HepG2 (cell line): ENCODE data around the gene RNF222. TPM values are rescaled to one million over a fixed set of nuclear protein-coding genes. Genes with fewer than 3 reads are reported as not detected.

Source experiments
- ADNP ChIP-seq: sonication (generic); formaldehyde crosslinking; IDR thresholded peaks from 2 replicates; pipeline ENCODE4 v1.4.0; 2020; ENCODE audit warnings: missing genetic modification reagents
- FOXO1 ChIP-seq: sonication (generic); formaldehyde crosslinking; IDR thresholded peaks from 2 replicates; pipeline ENCODE4 v1.4.0; 2020; ENCODE audit warnings: missing genetic modification reagents
- FOXO4 ChIP-seq: sonication (generic); formaldehyde crosslinking; conservative IDR thresholded peaks from 2 replicates; pipeline ENCODE4 v1.8.1; 2023; ENCODE audit warnings: missing genetic modification reagents
- MED1 ChIP-seq: sonication (generic); formaldehyde crosslinking; IDR thresholded peaks from 2 replicates; pipeline ENCODE4 v1.4.0; 2020; ENCODE audit warnings: missing genetic modification reagents
- MLLT10 ChIP-seq: sonication (generic); formaldehyde crosslinking; IDR thresholded peaks from 2 replicates; pipeline ENCODE4 v1.4.0; 2020; ENCODE audit warnings: missing genetic modification reagents
- NR2C2 ChIP-seq: sonication (generic); formaldehyde crosslinking; IDR thresholded peaks from 2 replicates; pipeline ENCODE4 v1.4.0; 2020; ENCODE audit warnings: missing genetic modification reagents, mild to moderate bottlenecking, moderate library complexity, borderline replicate concordance
- NR2F1 ChIP-seq, 2 experiments: fragments of 450-650 bp in 1 of 2; formaldehyde crosslinking in 1 of 2; IDR thresholded peaks; 2 replicates each; pipeline versions ENCODE4 v1.5.0 to v1.6.1; 2016 to 2020; ENCODE audit warnings: mild to moderate bottlenecking in 1 of 2, missing compliant biosample characterization in 1 of 2, missing genetic modification reagents in 1 of 2, moderate library complexity in 1 of 2
- NR2F6 ChIP-seq, 2 experiments: IDR thresholded peaks; 2 replicates each; pipeline ENCODE4 v1.6.1; 2016; ENCODE audit warnings: antibody characterized with exemption in 1 of 2, mild to moderate bottlenecking in 1 of 2
- PBX3 ChIP-seq: sonication (generic); formaldehyde crosslinking; IDR thresholded peaks from 2 replicates; pipeline ENCODE4 v1.8.1; 2023; ENCODE audit warnings: missing genetic modification reagents, inconsistent platforms, borderline replicate concordance
- ZC3H4 ChIP-seq: sonication (generic); formaldehyde crosslinking; IDR thresholded peaks from 2 replicates; pipeline ENCODE4 v1.4.0; 2020; ENCODE audit warnings: missing genetic modification reagents, borderline replicate concordance
- ZNF274 ChIP-seq: sonication (generic); formaldehyde crosslinking; IDR thresholded peaks from 2 replicates; pipeline ENCODE4 v1.5.1; 2020; ENCODE audit warnings: mild to moderate bottlenecking, missing genetic modification reagents
- ZNF276 ChIP-seq: sonication (generic); formaldehyde crosslinking; IDR thresholded peaks from 2 replicates; pipeline ENCODE4 v1.4.0; 2020; ENCODE audit warnings: mild to moderate bottlenecking, low read depth, missing genetic modification reagents
- ZNF572 ChIP-seq: sonication (generic); formaldehyde crosslinking; IDR thresholded peaks from 2 replicates; pipeline ENCODE4 v1.5.1; 2020; ENCODE audit warnings: mild to moderate bottlenecking, missing genetic modification reagents
- ZNF619 ChIP-seq: sonication (generic); formaldehyde crosslinking; IDR thresholded peaks from 2 replicates; pipeline ENCODE4 v1.4.0; 2020; ENCODE audit warnings: mild to moderate bottlenecking, missing genetic modification reagents
- ZNF646 ChIP-seq: sonication (generic); formaldehyde crosslinking; IDR thresholded peaks from 2 replicates; pipeline ENCODE4 v1.9.0; 2021; ENCODE audit warnings: mild to moderate bottlenecking, missing genetic modification reagents
- ZSCAN21 ChIP-seq: sonication (generic); formaldehyde crosslinking; IDR thresholded peaks from 2 replicates; pipeline ENCODE4 v1.8.0; 2022; ENCODE audit warnings: mild to moderate bottlenecking, missing genetic modification reagents, moderate library complexity, borderline replicate concordance
- ZSCAN9 ChIP-seq: IDR thresholded peaks from 2 replicates; pipeline ENCODE4 v1.6.1; 2016; ENCODE audit warnings: borderline replicate concordance
- polyA plus RNA-seq, 8 experiments: library from polyadenylated mRNA; depleted of rRNA in 3 of 8; stranded (reverse) in 7 of 8; unstranded in 1 of 8; fragments of >200 nt; fragmentation: Illumina TruSeq in 4 of 8; extraction: Trizol in 4 of 8; gene quantifications; 2 replicates each; pipeline versions ENCODE4 v1.2.1 to v1.2.3, GENCODE V29; 2011 to 2016; ENCODE audit warnings: low read depth in 4 of 8, missing spikeins in 1 of 8, mixed read lengths in 1 of 8; ENCODE audit not compliant: insufficient read depth in 1 of 8
- total RNA-seq, 5 experiments: library from RNA; depleted of rRNA; stranded (reverse); fragments of >200 nt; fragmentation: Illumina TruSeq; extraction: Trizol; gene quantifications; 2 replicates each; pipeline ENCODE4 v1.2.3, GENCODE V29; 2016; ENCODE audit warnings: low read depth in 1 of 5

The RNF222 gene
- total and polyA plus RNA-seq, 2 of the 13 experiments (the other 11 are each of a cell fraction or from before 2014, with no cell fraction given): not detected

GRCh38 chr17:8405499-8406016 is 7.9 kb upstream of the RNF222 start (continued):
- no peak for TF ChIP-seq ZNF646
- TF ChIP-seq ZNF276 (CRISPR knock-in tag): 0 out of 2 replicates have a peak, but pooled peaks have one; percentile 51
- 0 out of 4 replicates have a peak, but pooled peaks of 1 of the 2 experiments have one; percentile 21 for TF ChIP-seq NR2F1 (CRISPR knock-in tag; IDR thresholded peaks at IDR 0.05)
- TF ChIP-seq FOXO1 (CRISPR knock-in tag): no peak
- TF ChIP-seq FOXO4: no peak
- no peak for TF ChIP-seq ZSCAN9 (CRISPR knock-in tag)
- no peak for TF ChIP-seq ZNF274 (CRISPR knock-in tag)
- TF ChIP-seq ZC3H4: no peak
- no peak for TF ChIP-seq ADNP (CRISPR knock-in tag)
- no peak for TF ChIP-seq MED1
- no peak for TF ChIP-seq ZNF619
- no peak for TF ChIP-seq ZNF572 (CRISPR knock-in tag)
- no peak for TF ChIP-seq MLLT10 (CRISPR knock-in tag)
- TF ChIP-seq PBX3 (CRISPR knock-in tag): no peak
- TF ChIP-seq ZSCAN21: peak; percentile 54; the same call in 1 of the 2 replicates
- TF ChIP-seq NR2C2 (CRISPR knock-in tag): peak; percentile 86
- TF ChIP-seq NR2F6 (IDR thresholded peaks at IDR 0.05): peak; percentile 70; the same call in 1 of the 2 replicates
- TF ChIP-seq NR2F6 (CRISPR knock-in tag; IDR thresholded peaks at IDR 0.05): peak; percentile 74
